ENCODE results near the gene IP6K3.

Gene IP6K3

DNA sequence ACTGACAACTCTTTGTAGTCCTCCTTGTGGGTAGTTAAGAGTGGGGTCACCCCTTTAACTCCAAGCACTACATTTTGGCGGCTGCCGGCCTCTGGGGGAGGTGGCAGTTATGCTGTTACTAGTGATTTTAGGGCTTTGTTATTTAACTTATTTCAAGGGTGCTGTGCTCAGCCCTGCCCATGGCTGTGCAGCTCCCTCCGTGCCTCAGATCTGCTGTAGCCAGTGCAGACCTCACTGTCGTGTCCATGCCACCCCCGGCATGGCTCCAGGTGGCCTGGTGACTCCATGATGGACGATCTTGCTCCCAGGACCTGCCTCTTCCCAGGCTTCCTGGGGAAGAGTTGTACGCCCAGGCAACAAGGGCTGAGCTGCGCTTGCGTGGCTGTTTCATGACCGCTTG, 50.6 kb downstream of the IP6K3 start:
- Histone ChIP-seq H3K4me3 (no peak overlapping the region), H3K27ac (peak overlapping the region in 1 of 2 donors; percentile 72)
- no peak for DNase-seq (ENCODE audit: low spot score)
- TF ChIP-seq, protein P1, sequence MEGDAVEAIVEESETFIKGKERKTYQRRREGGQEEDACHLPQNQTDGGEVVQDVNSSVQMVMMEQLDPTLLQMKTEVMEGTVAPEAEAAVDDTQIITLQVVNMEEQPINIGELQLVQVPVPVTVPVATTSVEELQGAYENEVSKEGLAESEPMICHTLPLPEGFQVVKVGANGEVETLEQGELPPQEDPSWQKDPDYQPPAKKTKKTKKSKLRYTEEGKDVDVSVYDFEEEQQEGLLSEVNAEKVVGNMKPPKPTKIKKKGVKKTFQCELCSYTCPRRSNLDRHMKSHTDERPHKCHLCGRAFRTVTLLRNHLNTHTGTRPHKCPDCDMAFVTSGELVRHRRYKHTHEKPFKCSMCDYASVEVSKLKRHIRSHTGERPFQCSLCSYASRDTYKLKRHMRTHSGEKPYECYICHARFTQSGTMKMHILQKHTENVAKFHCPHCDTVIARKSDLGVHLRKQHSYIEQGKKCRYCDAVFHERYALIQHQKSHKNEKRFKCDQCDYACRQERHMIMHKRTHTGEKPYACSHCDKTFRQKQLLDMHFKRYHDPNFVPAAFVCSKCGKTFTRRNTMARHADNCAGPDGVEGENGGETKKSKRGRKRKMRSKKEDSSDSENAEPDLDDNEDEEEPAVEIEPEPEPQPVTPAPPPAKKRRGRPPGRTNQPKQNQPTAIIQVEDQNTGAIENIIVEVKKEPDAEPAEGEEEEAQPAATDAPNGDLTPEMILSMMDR (IDR thresholded peaks at IDR 0.05) = no peak

DNA sequence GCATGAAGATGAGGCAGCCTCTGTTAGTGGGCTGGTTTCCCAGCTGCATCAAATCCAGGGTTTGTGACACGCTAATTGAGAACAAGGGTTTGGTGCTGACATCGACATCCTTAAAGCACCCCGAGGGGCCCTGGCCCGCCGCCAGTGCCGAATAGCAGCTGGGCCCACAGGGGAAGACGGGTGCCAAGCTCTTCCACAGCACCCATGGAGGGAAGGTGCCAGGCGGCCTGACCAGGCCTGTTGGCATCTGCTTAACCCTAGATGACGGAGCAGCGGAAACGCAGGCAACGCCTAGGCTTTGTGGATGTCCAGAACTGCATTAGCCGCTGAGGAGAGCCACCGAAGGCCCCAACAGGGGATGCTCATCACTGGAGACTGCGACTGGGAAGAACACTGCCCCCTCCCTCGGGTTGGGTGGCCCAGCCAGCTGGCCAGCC, 51.2 kb downstream of the IP6K3 start:
- no peak overlapping the region for H3K4me3 ChIP-seq
- peak overlapping the region in 1 of 2 donors; percentile 72 for H3K27ac ChIP-seq
- DNase-seq (ENCODE audit: low spot score) = no peak
- TF ChIP-seq, protein P1 (IDR thresholded peaks at IDR 0.05) = no peak

DNA sequence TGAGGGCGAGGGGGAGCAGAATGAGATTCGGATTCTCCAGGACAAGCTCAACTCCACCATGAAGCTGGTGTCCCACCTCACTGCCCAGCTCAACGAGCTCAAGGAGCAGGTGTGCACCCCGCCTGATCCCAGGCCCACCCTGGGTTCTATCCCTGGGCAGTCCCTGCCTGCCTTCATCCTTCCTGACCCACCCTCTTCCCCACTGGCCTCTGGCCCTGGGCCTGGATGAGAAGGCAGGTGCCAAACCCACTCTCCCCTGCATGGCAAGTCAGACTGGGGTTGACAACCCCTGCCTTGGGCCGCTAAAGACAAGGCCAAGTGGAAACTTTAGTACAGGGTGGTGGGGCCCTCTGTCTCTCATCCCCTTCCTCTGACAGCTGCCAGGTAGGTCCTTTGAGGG, 51.7 kb downstream of the IP6K3 start:
- TF ChIP-seq, protein P1 (IDR thresholded peaks at IDR 0.05) = no peak
- Histone ChIP-seq H3K27ac (peak overlapping the region in 1 of 2 donors; percentile 72), H3K4me3 (no peak overlapping the region)
- DNase-seq (ENCODE audit: low spot score) = no peak

DNA sequence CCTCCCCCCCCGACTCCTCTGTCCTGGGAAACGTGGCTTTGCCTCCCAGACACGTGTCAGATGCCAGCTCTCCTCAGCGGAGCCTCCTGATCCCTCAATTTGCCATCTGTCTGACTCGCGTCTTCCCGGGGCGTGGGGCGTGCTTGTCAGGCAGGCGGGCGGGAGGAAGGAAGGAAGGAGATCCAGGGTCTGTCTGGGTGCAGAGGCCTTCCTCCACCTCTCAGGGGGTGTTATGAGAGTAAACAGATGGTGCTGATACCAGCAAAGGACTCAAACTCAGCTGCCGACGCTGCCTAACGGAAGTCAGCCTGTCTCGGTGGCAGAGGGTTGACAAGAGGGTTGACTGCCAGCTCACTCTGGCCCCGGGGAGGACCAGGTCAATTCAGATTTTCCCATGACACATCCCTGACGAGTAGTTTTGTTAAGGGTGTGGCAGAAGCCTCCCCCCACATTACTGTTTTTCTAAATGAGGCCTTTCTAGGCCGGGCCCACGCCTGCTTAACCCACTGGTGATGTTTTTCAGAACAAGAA, 52.2 kb downstream of the IP6K3 start:
- no peak for DNase-seq (ENCODE audit: low spot score)
- no peak overlapping the region for H3K4me3 ChIP-seq
- TF ChIP-seq, protein P1 (IDR thresholded peaks at IDR 0.05) = no peak
- H3K27ac ChIP-seq = peak overlapping the region in 1 of 2 donors; percentile 72

DNA sequence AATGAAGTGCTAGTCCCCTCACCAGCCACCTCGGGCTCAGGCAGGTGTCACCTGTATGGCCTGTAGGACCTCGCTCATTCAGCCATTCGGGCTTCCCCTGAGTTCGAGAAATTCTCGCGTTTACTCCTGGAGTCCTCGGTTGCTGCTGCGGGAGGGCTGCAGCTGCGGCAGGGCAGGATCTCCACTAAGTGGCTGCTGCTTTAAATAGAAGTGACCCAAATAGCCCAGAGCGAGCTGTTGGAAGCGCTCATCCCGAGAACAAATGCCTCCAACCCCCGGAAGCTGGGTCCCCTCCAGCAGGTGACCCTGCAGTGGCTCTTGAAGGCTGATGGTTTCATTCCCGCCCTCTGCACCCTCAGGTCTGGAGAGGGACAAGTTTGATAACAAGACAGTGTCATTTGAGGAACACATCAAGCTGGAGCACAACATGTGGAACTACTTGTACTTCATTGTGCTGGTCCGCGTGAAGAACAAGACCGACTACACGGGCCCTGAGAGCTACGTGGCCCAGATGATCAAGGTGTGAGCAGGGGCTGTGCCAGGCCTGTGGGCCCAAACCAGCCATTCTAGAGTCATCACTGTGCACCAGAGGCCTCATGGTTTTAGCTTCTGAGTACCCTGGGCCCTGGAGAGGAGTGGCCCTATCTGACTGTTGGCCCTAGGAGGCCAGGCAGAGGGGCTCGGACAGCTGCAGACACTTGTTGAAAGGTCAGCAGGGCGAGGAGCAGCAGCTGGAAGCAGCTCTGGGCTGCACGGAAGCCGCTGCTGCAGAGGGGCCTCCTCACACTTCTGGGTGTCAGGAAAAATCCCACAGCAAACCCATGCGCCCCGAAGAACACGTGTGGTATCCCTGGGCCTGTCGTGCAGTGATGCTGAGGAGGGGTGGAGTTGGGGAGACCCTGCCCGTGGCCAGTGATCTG, 53.3 kb downstream of the IP6K3 start:
- no peak for DNase-seq (ENCODE audit: low spot score)
- TF ChIP-seq, protein P1 (IDR thresholded peaks at IDR 0.05) = no peak
- Histone ChIP-seq H3K4me3 (no peak overlapping the region), H3K27ac (peak overlapping the region in 1 of 2 donors; percentile 72)

DNA sequence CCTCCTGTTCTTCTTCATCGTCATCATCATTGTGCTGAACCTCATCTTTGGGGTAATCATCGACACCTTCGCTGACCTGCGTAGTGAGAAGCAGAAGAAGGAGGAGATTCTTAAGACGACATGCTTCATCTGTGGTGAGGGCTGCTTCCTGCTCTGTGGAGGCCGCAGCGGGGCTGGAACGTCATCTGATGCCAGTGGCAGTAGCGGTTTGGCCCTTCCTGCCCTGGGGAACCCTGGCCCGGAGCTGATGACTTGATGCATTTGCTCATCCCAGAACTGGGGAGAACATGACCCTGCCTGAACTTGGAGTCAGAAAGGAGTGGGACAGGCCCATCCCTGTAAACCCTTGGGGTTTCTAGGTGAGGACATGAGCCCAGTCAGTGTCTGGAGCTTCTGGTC, 53.9 kb downstream of the IP6K3 start:
- no peak overlapping the region for H3K4me3 ChIP-seq
- TF ChIP-seq, protein P1 (IDR thresholded peaks at IDR 0.05) = no peak
- peak overlapping the region in 1 of 2 donors; percentile 72 for H3K27ac ChIP-seq
- DNase-seq (ENCODE audit: low spot score) = no peak

Data from coronary artery (tissue), 2 donors.